ENCODE results near the gene LPCAT1. TPM values are rescaled to one million over a fixed set of nuclear protein-coding genes. Genes with fewer than 3 reads are reported as not detected.

Gene LPCAT1
- total and polyA plus RNA-seq, 2 of the 4 experiments (the other 2 are of a cell fraction) = 17.7 to 33.6 TPM

- TF ChIP-seq CEBPB (IDR thresholded peaks at IDR 0.05; ENCODE audit: low read depth, low read length) = no peak
These were observed 56.2 kb downstream of the LPCAT1 start (continued) for GRCh38 chr5:1467341-1468246.

- H3K18ac ChIP-seq (ENCODE audit: low read depth, low read length) = no peak overlapping the region
- H3K56ac ChIP-seq (ENCODE audit: extremely low read depth, insufficient read depth, low read length) = no peak overlapping the region
- no peak overlapping the region for H3K4me3 ChIP-seq (ENCODE audit: insufficient read depth, low read depth, low read length)
- H2AFZ ChIP-seq (replicated peaks; ENCODE audit: low read length, poor library complexity) = no peak overlapping the region
- H3K36me3 ChIP-seq (ENCODE audit: control insufficient read depth, insufficient read depth, low read length) = peaks cover 82% of the 10 kb centered on the region
- BruUV-seq (replicated peaks) = no TSS peak
- H3K4me1 ChIP-seq (ENCODE audit: control insufficient read depth, insufficient read depth, low read length) = no peaks in the 10 kb centered on the region
- no peak overlapping the region for H2BK5ac ChIP-seq (ENCODE audit: low read depth, low read length, poor library complexity, severe bottlenecking)
- no peak overlapping the region for H3K27ac ChIP-seq (ENCODE audit: insufficient read depth, low read length)
- dilution Hi-C loops (cut with HindIII; ENCODE audit: low sequenced_read_pairs, unreplicated experiment) = no loop called here
- no peak overlapping the region for H4K5ac ChIP-seq (ENCODE audit: low read depth, low read length)
- no peak overlapping the region for H2BK120ac ChIP-seq (ENCODE audit: low read depth, low read length)
- intact Hi-C loops (cut with micrococcal nuclease) = no loop called here
- no peak overlapping the region for H3K9ac ChIP-seq (ENCODE audit: low read depth, low read length)
- no peak for ATAC-seq (ENCODE audit: low read depth)
- H4K20me1 ChIP-seq (ENCODE audit: insufficient read depth, low read length) = peaks cover 15% of the 10 kb centered on the region
- TF ChIP-seq MAZ (IDR thresholded peaks at IDR 0.05; ENCODE audit: borderline replicate concordance, low read depth, low read length) (no peak), MXI1 (IDR thresholded peaks at IDR 0.05; ENCODE audit: borderline replicate concordance, low read depth, low read length) (no peak), CEBPB (IDR thresholded peaks at IDR 0.05; ENCODE audit: low read depth, low read length) (no peak), MAFK (IDR thresholded peaks at IDR 0.05; ENCODE audit: low read depth, low read length) (no peak), SMC3 (IDR thresholded peaks at IDR 0.05; ENCODE audit: low read depth, low read length) (no peak), NFE2L2 (IDR thresholded peaks at IDR 0.05; ENCODE audit: low read depth, low read length) (no peak), CHD1 (IDR thresholded peaks at IDR 0.05; ENCODE audit: low read depth, low read length) (no peak)
- TF ChIP-seq, protein P1, sequence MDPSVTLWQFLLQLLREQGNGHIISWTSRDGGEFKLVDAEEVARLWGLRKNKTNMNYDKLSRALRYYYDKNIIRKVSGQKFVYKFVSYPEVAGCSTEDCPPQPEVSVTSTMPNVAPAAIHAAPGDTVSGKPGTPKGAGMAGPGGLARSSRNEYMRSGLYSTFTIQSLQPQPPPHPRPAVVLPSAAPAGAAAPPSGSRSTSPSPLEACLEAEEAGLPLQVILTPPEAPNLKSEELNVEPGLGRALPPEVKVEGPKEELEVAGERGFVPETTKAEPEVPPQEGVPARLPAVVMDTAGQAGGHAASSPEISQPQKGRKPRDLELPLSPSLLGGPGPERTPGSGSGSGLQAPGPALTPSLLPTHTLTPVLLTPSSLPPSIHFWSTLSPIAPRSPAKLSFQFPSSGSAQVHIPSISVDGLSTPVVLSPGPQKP (IDR thresholded peaks at IDR 0.05; ENCODE audit: borderline replicate concordance, low read depth, low read length) = no peak
- H3K4me2 ChIP-seq (ENCODE audit: low read depth, low read length) = no peak overlapping the region
- in situ Hi-C loops (cut with MboI; ENCODE audit: low sequenced_read_pairs) = no loop called here
- H4K91ac ChIP-seq (ENCODE audit: insufficient read depth, low read depth, low read length) = no peak overlapping the region
- no peak for DNase-seq
- ChIA-PET CTCF (no interaction called here), POLR2A (ENCODE audit: unreplicated experiment) (no interaction called here)
- no peak overlapping the region for H2AK5ac ChIP-seq (ENCODE audit: low read depth, low read length)
- no peaks in the 10 kb centered on the region for H3K27me3 ChIP-seq (ENCODE audit: control insufficient read depth, insufficient read depth, low read length)
- 88% methylated on average over 19 of the region's 37 CpGs; no CpG with 5 or more reads in 1 of the 2 experiments for WGBS, 2 experiments (ENCODE audit: extremely low coverage in 2 of 2, insufficient read length in 1 of 2)
- no peak overlapping the region for H3K14ac ChIP-seq (replicated peaks; ENCODE audit: low read depth, low read length)
- H2AK9ac ChIP-seq (replicated peaks; ENCODE audit: low read depth, low read length, poor library complexity) = peak overlapping the region; percentile 50
- H2BK15ac ChIP-seq (ENCODE audit: low read depth, low read length) = no peak overlapping the region
- no peak overlapping the region for H2BK20ac ChIP-seq (ENCODE audit: low read depth, low read length)
- H3K9me1 ChIP-seq (ENCODE audit: insufficient read depth, low read length) = peaks cover 8% of the 10 kb centered on the region
- no peak overlapping the region for H3K4ac ChIP-seq (ENCODE audit: low read depth, low read length)
- no peak overlapping the region for H4K8ac ChIP-seq (ENCODE audit: low read depth in 2 of 2, low read length in 2 of 2)
- H3K23ac ChIP-seq (ENCODE audit: low read depth, low read length) = no peak overlapping the region
- no peaks in the 10 kb centered on the region; the same call in 1 of the 2 replicates for H3K9me3 ChIP-seq (ENCODE audit: control insufficient read depth, insufficient read depth, low read length)
- H3K79me1 ChIP-seq (ENCODE audit: low read depth in 1 of 2, low read length in 2 of 2) = peaks cover 4 to 10% of the 10 kb centered on the region in 2 experiments; a peak in 1 of 4 replicates
These were observed 57.0 kb downstream of the LPCAT1 start for GRCh38 chr5:1466631-1467265.

All from IMR-90 (cell line).